22Rv1 (cell line): ENCODE measurements around the gene WWOX.

Source experiments
- H3K27ac ChIP-seq: fragments of 450-650 bp; 2 replicates; pipeline ENCODE4 v1.5.1; 2017
- ZFX ChIP-seq: fragments of 450-650 bp; IDR thresholded peaks from 2 replicates; pipeline ENCODE4 v1.6.1; 2017; ENCODE audit warnings: antibody characterized with exemption, borderline replicate concordance
- TF ChIP-seq, protein P1 (sequence below): fragments of 450-650 bp; IDR thresholded peaks from 2 replicates; pipeline ENCODE4 v1.5.1; 2017; ENCODE audit warnings: mild to moderate bottlenecking

The WWOX gene

DNA sequence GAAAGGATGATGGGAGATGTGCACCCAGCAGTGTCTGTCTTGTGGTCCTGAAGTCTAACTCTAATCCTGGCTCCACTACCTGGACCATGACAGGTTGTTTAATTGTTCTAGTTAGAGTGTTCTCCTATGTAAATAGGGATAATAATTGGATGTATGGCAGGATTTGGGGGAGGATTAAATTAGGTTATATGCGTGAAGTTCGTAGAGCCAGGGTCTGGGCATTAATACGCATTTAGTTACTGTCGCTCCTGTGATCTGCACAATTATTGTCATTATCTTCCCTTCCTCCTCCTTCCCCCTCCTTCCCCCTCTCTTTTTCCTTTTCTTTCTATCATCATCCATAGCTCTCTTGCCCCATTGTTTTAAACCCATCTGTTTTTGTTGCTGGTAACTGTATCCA, 210.3 kb downstream of the WWOX start:
- TF ChIP-seq, protein P1, sequence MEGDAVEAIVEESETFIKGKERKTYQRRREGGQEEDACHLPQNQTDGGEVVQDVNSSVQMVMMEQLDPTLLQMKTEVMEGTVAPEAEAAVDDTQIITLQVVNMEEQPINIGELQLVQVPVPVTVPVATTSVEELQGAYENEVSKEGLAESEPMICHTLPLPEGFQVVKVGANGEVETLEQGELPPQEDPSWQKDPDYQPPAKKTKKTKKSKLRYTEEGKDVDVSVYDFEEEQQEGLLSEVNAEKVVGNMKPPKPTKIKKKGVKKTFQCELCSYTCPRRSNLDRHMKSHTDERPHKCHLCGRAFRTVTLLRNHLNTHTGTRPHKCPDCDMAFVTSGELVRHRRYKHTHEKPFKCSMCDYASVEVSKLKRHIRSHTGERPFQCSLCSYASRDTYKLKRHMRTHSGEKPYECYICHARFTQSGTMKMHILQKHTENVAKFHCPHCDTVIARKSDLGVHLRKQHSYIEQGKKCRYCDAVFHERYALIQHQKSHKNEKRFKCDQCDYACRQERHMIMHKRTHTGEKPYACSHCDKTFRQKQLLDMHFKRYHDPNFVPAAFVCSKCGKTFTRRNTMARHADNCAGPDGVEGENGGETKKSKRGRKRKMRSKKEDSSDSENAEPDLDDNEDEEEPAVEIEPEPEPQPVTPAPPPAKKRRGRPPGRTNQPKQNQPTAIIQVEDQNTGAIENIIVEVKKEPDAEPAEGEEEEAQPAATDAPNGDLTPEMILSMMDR, result no peak
- TF ChIP-seq ZFX, result no peak
- no peak overlapping the region for H3K27ac ChIP-seq

DNA sequence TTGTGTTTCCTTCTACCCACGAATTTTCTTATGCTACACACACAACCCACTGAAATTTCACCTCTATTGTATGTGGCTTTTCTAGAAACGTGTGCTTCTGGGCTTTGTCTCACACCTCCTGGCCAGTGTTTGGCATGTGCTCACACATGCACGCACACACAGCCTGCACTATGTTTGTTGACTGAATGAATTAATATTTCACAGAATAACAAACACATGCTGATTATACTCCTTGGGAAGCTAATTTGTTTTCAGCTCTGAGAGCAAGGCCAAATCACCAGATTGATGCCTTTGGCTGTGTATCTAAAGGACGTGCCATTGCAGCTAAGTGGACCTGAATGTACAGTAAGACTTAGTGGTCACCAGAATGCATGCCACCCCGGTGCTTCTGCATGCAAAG, 210.7 kb downstream of the WWOX start:
- H3K27ac ChIP-seq, result no peak overlapping the region
- TF ChIP-seq, protein P1, result no peak
- TF ChIP-seq ZFX, result no peak

DNA sequence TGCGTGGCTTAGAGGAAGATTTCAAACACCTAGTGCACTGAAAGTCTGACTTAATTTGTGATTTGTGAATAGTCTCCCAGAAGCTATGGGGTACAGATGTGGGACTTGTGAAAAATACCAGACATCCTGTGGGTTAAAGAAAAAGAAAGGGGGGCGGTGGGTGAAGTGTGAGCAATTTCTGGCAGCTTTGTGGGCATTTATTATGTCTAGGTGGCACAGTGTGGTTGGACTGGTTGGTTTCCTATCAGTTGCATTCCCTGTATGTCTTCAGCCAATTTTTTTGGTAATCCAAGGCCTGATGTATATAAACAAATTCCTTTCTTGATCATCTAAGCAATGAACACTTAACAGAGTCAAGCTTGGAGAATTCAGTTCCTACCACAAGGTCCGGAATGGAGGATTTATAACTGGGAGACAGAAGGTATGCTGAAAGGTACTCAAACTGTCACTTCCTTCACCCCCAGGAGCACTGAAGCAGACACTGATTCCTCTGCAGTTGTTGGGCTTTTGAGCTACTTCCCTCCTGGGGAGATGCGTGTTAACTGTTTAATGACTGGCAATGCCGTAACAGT, 211.6 kb downstream of the WWOX start:
- TF ChIP-seq, protein P1, result no peak
- no peak for TF ChIP-seq ZFX
- H3K27ac ChIP-seq, result no peak overlapping the region

DNA sequence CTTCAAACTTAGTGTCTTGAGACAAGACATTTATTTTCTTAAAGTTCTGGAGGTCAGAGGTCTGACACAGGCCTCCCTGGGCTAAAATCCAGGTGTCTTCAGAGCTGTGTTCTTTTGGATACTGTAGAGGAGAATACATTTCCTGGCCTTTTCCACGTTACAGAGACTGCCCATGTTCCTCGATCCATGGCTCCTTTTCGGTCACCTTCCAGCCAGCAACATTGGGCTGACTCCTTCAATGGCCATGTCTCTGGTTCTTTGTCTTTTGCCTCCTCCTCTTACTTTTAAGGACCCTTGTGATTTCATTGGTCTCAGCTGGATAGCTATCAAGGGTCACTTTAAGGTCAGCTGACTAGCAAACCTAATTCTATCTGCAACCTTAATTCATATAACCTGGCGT, 212.4 kb downstream of the WWOX start:
- TF ChIP-seq, protein P1, result no peak
- no peak for TF ChIP-seq ZFX
- H3K27ac ChIP-seq, result no peak overlapping the region

DNA sequence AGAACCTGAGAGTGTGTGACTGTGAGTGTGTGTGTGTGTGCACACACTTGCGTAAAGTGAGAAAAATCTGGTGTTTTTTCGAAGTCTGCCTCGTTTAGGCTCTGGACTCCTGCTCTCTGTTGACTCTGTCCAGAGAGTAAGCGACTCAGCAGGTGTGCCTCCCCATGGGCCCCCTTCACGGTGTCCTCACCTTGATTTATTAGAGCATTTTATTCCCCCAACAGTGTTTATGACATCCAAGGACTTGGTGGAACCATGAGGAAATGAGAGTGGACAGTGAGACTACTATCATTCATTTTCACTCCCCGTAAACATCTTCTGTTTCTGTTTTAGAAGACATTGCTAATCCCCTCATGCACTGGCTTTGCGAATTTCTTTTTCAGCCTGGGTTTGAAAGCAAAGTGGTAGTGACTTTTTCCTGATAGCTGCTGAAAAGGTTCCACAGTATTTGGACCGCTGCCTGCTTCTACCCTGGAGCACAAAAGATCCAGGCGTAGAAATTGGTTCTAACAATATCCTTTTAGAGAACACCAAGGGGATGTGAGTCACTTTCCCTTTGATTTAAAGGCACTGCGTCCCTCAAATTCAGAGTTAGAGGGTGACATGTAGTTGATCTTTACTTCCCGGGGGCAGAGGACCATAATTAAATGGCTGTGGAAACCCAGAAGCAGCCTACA, 218.2 kb downstream of the WWOX start:
- no peak for TF ChIP-seq ZFX
- TF ChIP-seq, protein P1, result no peak
- H3K27ac ChIP-seq, result no peak overlapping the region

DNA sequence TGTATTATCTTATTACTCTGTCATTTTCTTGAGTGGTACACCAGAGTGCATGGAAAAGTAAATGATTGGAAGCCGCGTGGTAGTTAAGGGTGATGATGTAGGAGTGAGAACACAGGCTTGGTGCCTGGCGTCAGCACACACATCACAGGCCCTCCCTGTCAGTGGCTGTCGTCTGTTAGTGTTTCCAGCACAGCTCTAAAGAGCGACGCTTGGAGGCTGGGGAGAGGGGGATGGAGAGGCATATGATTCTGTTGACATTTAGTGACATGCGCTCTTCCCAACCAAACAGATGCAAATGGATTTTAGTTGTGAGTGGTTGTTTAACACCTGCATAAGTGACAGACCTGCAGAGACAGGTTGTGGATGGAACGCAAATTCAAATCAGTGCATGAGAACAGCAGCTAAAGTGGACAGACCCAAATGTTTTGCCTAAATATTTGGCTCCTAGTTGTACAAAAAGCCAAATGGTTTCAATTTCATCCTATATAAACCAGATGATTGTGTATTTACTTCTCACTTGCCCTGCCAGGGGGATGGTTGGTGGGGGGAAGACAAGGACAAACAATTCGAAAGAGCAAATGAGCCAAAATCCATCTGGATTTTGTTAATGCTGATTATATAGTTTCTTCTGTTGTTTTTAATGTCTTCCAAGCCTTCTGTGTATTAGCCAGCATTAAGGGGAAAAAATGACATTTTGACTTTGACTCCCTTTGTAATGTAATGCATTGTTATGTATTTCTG, 222.3 kb downstream of the WWOX start:
- no peak overlapping the region for H3K27ac ChIP-seq
- TF ChIP-seq, protein P1, result no peak
- no peak for TF ChIP-seq ZFX

DNA sequence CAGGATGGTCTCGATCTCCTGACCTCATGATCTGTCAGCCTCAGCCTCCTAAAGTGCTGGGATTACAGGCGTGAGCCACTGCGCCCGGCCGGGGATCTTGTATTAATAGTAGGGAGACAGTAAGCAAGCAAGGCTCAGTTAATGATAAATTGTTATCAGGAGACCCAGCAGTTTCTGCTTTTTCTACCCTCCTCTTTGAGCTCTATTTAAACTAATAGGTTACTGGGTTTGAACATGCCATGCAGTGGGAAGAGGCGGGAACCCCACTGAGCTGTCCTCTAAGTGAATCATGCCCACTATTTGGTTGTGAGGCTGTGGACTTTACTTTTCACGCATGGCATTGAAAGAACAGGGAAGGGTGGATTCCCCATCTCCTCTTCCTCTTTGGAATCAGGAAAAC, 223.9 kb downstream of the WWOX start:
- TF ChIP-seq, protein P1, result no peak
- no peak for TF ChIP-seq ZFX
- no peak overlapping the region for H3K27ac ChIP-seq
